ENCODE data around the gene ZP4. TPM values are rescaled to one million over a fixed set of nuclear protein-coding genes. Genes with fewer than 3 reads are reported as not detected.

ZP4 gene
- total and polyA plus RNA-seq, 2 of the 8 experiments (the other 6 are each of a cell fraction or from before 2014, with no cell fraction given), result not detected

DNA sequence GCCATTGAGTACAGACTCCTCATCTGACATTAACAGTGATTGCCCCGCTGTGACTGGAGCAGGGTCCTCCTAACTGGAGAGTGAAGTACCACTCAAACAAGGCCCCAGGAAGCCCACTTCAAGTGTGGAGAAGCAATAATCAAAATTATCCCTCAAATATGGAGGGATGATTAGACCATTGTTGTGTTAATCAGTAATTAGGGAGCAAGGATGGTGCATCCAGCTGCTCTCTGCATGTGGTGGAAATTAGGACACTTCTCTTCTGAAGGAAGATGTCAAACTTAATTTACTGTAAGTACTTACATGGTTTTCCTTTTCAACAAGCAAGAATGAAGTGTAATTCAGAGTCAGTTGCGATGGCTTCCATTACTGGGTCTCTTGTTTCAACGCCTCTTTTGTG lies 3.4 kb upstream of the ZP4 start (continued):
- TF ChIP-seq KDM5A (IDR thresholded peaks at IDR 0.05; ENCODE audit: low read length) (no peak), CTBP2 (IDR thresholded peaks at IDR 0.05; ENCODE audit: borderline replicate concordance, insufficient read depth, insufficient read length, low read length) (no peak)
